Stimulated activated effector memory CD8-positive, alpha-beta T cell treated with anti-CD3 and anti-CD28 coated beads, Interleukin-12 subunit alpha, Interleukin-12 subunit beta, amount 100 ng/mL, for 72 hours (primary cell): ENCODE data around the gene WDR7.

Experiments used
- ATAC-seq: fragments of 150-1000 bp; cut with Tn5 transposase; 2 replicates; pipeline ENCODE4 v1.10.0; 2021
- DNase-seq, 2 donors: peaks; one replicate each; pipeline ENCODE4 v3.0.0; 2021 to 2022; ENCODE audit warnings: low spot score in 2 of 2
- H3K27ac Mint-ChIP-seq: one replicate; pipeline ENCODE4 v1.8.0; 2022; ENCODE audit warnings: mild to moderate bottlenecking, mixed read lengths
- H3K36me3 Mint-ChIP-seq: one replicate; pipeline ENCODE4 v1.8.0; 2022; ENCODE audit warnings: mild to moderate bottlenecking, mixed read lengths
- H3K4me1 Mint-ChIP-seq: one replicate; pipeline ENCODE4 v1.8.0; 2022; ENCODE audit warnings: mixed read lengths
- H3K4me3 Mint-ChIP-seq: one replicate; pipeline ENCODE4 v1.8.0; 2022; ENCODE audit warnings: mild to moderate bottlenecking, mixed read lengths
- H3K9me3 Mint-ChIP-seq: one replicate; pipeline ENCODE4 v1.8.0; 2022; ENCODE audit warnings: mixed read lengths

The WDR7 gene

GRCh38 chr18:57040175-57040574 is 389.0 kb downstream of the WDR7 start:
- Mint-ChIP-seq H3K4me3 (no peak overlapping the region), H3K27ac (no peak overlapping the region), H3K36me3 (no peaks in the 10 kb centered on the region), H3K4me1 (no peaks in the 10 kb centered on the region), H3K9me3 (no peaks in the 10 kb centered on the region)
- peak in 1 of 2 donors; percentile 29 for DNase-seq
- ATAC-seq = no peak

GRCh38 chr18:57043241-57043640 is 392.1 kb downstream of the WDR7 start:
- Mint-ChIP-seq H3K4me1 (no peaks in the 10 kb centered on the region), H3K36me3 (no peaks in the 10 kb centered on the region), H3K27ac (no peak overlapping the region), H3K9me3 (no peaks in the 10 kb centered on the region), H3K4me3 (no peak overlapping the region)
- ATAC-seq = no peak
- DNase-seq = no peak

GRCh38 chr18:57048351-57048750 is 397.2 kb downstream of the WDR7 start:
- Mint-ChIP-seq H3K4me3 (no peak overlapping the region), H3K4me1 (no peaks in the 10 kb centered on the region), H3K9me3 (no peaks in the 10 kb centered on the region), H3K27ac (no peak overlapping the region), H3K36me3 (no peaks in the 10 kb centered on the region)
- ATAC-seq = no peak
- no peak for DNase-seq

- Mint-ChIP-seq H3K4me1 (no peaks in the 10 kb centered on the region), H3K36me3 (no peaks in the 10 kb centered on the region), H3K27ac (no peak overlapping the region), H3K4me3 (no peak overlapping the region), H3K9me3 (no peaks in the 10 kb centered on the region)
- no peak for DNase-seq
- ATAC-seq = peak; percentile 27
Measured at GRCh38 chr18:57048859-57049258, 397.7 kb downstream of the WDR7 start.

- no peaks in the 10 kb centered on the region for H3K9me3 Mint-ChIP-seq
- no peaks in the 10 kb centered on the region for H3K4me1 Mint-ChIP-seq
- no peaks in the 10 kb centered on the region for H3K36me3 Mint-ChIP-seq
- ATAC-seq = no peak
- peak overlapping the region; percentile 17 for H3K27ac Mint-ChIP-seq
- no peak overlapping the region for H3K4me3 Mint-ChIP-seq
- no peak for DNase-seq
Measured at GRCh38 chr18:57050310-57050949, 399.3 kb downstream of the WDR7 start.

- DNase-seq (no peak), ATAC-seq (no peak)
- H3K36me3 Mint-ChIP-seq = no peaks in the 10 kb centered on the region
- H3K27ac Mint-ChIP-seq = peak overlapping the region; percentile 17
- H3K9me3 Mint-ChIP-seq = no peaks in the 10 kb centered on the region
- no peak overlapping the region for H3K4me3 Mint-ChIP-seq
- no peaks in the 10 kb centered on the region for H3K4me1 Mint-ChIP-seq
Measured at GRCh38 chr18:57051021-57051656, 400.0 kb downstream of the WDR7 start.

GRCh38 chr18:57051657-57052044 is 400.5 kb downstream of the WDR7 start:
- Mint-ChIP-seq H3K27ac (no peak overlapping the region), H3K9me3 (no peaks in the 10 kb centered on the region), H3K4me1 (no peaks in the 10 kb centered on the region), H3K36me3 (no peaks in the 10 kb centered on the region), H3K4me3 (no peak overlapping the region)
- ATAC-seq (no peak), DNase-seq (no peak)

- DNase-seq (no peak), ATAC-seq (no peak)
- H3K9me3 Mint-ChIP-seq = no peaks in the 10 kb centered on the region
- H3K4me3 Mint-ChIP-seq = no peak overlapping the region
- no peaks in the 10 kb centered on the region for H3K4me1 Mint-ChIP-seq
- H3K27ac Mint-ChIP-seq = no peak overlapping the region
- H3K36me3 Mint-ChIP-seq = no peaks in the 10 kb centered on the region
Measured at GRCh38 chr18:57052173-57052572, 401.0 kb downstream of the WDR7 start.

GRCh38 chr18:57052759-57053158 is 401.6 kb downstream of the WDR7 start:
- no peaks in the 10 kb centered on the region for H3K9me3 Mint-ChIP-seq
- ATAC-seq (no peak), DNase-seq (no peak)
- no peaks in the 10 kb centered on the region for H3K36me3 Mint-ChIP-seq
- H3K4me3 Mint-ChIP-seq = no peak overlapping the region
- H3K4me1 Mint-ChIP-seq = peaks cover 3% of the 10 kb centered on the region
- no peak overlapping the region for H3K27ac Mint-ChIP-seq

- Mint-ChIP-seq H3K36me3 (no peaks in the 10 kb centered on the region), H3K27ac (no peak overlapping the region), H3K4me3 (no peak overlapping the region), H3K4me1 (peaks cover 11% of the 10 kb centered on the region), H3K9me3 (no peaks in the 10 kb centered on the region)
- no peak for ATAC-seq
- no peak for DNase-seq
Measured at GRCh38 chr18:57054891-57055290, 403.7 kb downstream of the WDR7 start.

GRCh38 chr18:57057890-57058289 is 406.7 kb downstream of the WDR7 start:
- ATAC-seq (peak; percentile 86), DNase-seq (no peak)
- Mint-ChIP-seq H3K36me3 (no peaks in the 10 kb centered on the region), H3K27ac (no peak overlapping the region), H3K4me3 (no peak overlapping the region), H3K4me1 (peaks cover 11% of the 10 kb centered on the region), H3K9me3 (no peaks in the 10 kb centered on the region)

GRCh38 chr18:57058734-57059133 is 407.6 kb downstream of the WDR7 start:
- DNase-seq (no peak), ATAC-seq (no peak)
- no peaks in the 10 kb centered on the region for H3K9me3 Mint-ChIP-seq
- H3K4me3 Mint-ChIP-seq = no peak overlapping the region
- peaks cover 11% of the 10 kb centered on the region for H3K4me1 Mint-ChIP-seq
- no peak overlapping the region for H3K27ac Mint-ChIP-seq
- no peaks in the 10 kb centered on the region for H3K36me3 Mint-ChIP-seq

GRCh38 chr18:57059366-57059765 is 408.2 kb downstream of the WDR7 start:
- no peak for ATAC-seq
- Mint-ChIP-seq H3K27ac (no peak overlapping the region), H3K4me1 (peaks cover 11% of the 10 kb centered on the region), H3K9me3 (no peaks in the 10 kb centered on the region), H3K36me3 (no peaks in the 10 kb centered on the region), H3K4me3 (no peak overlapping the region)
- no peak for DNase-seq

- H3K36me3 Mint-ChIP-seq = no peaks in the 10 kb centered on the region
- DNase-seq = no peak
- no peak overlapping the region for H3K4me3 Mint-ChIP-seq
- no peaks in the 10 kb centered on the region for H3K9me3 Mint-ChIP-seq
- peaks cover 11% of the 10 kb centered on the region for H3K4me1 Mint-ChIP-seq
- H3K27ac Mint-ChIP-seq = no peak overlapping the region
- no peak for ATAC-seq
Measured at GRCh38 chr18:57060814-57061213, 409.7 kb downstream of the WDR7 start.

- Mint-ChIP-seq H3K36me3 (no peaks in the 10 kb centered on the region), H3K4me1 (peaks cover 11% of the 10 kb centered on the region), H3K27ac (no peak overlapping the region), H3K4me3 (no peak overlapping the region), H3K9me3 (no peaks in the 10 kb centered on the region)
- no peak for DNase-seq
- ATAC-seq = no peak
Measured at GRCh38 chr18:57062178-57062577, 411.0 kb downstream of the WDR7 start.

- Mint-ChIP-seq H3K36me3 (no peaks in the 10 kb centered on the region), H3K9me3 (no peaks in the 10 kb centered on the region), H3K4me3 (no peak overlapping the region), H3K4me1 (peaks cover 7% of the 10 kb centered on the region), H3K27ac (no peak overlapping the region)
- ATAC-seq = peak; percentile 9
- DNase-seq = no peak
Measured at GRCh38 chr18:57062844-57063243, 411.7 kb downstream of the WDR7 start.
